Loucy (cell line): ENCODE results near the gene VTCN1.

Experiments
- EZH2phosphoT487 ChIP-seq: fragments of 200-600 bp; IDR thresholded peaks from 2 replicates; pipeline ENCODE4 v1.6.1; 2018; ENCODE audit warnings: antibody characterized with exemption, mild to moderate bottlenecking, moderate library complexity, borderline replicate concordance
- TF ChIP-seq, protein P1 (sequence below): fragments of 200-600 bp; sonication (generic); conservative IDR thresholded peaks from 2 replicates; pipeline ENCODE4 v1.5.1; 2014; ENCODE audit warnings: mild to moderate bottlenecking, antibody characterized with exemption, low read length

DNA sequence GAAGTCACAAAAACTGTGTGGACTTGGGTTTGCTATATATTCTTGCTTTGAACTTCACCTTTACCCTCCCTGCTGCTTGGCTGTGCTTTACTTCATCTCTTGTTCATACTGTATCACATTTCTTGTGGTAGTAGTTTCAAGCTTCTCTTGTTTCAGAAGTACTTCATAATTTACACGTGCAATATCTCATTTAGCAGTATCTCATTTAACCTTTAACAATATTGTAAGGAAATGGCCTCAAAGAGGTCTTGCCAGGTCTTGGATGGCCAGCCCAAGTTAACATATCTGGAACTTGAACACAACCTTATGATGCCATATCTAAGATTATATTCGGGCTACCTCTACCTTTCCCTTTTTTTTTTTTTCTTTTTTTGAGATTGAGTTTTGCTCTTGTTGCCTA is 87.5 kb downstream of the VTCN1 start:
- TF ChIP-seq, protein P1, sequence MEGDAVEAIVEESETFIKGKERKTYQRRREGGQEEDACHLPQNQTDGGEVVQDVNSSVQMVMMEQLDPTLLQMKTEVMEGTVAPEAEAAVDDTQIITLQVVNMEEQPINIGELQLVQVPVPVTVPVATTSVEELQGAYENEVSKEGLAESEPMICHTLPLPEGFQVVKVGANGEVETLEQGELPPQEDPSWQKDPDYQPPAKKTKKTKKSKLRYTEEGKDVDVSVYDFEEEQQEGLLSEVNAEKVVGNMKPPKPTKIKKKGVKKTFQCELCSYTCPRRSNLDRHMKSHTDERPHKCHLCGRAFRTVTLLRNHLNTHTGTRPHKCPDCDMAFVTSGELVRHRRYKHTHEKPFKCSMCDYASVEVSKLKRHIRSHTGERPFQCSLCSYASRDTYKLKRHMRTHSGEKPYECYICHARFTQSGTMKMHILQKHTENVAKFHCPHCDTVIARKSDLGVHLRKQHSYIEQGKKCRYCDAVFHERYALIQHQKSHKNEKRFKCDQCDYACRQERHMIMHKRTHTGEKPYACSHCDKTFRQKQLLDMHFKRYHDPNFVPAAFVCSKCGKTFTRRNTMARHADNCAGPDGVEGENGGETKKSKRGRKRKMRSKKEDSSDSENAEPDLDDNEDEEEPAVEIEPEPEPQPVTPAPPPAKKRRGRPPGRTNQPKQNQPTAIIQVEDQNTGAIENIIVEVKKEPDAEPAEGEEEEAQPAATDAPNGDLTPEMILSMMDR: no peak
- TF ChIP-seq EZH2phosphoT487: no peak
